Stimulated activated CD8-positive, alpha-beta memory T cell treated with anti-CD3 and anti-CD28 coated beads, Interleukin-15, amount 100 ng/mL, for 24 hours (primary cell): ENCODE measurements around the gene KRT34.
"Not testable (repeated sequence)": the region's sequence is repeated elsewhere in the genome, so short reads cannot be mapped to it uniquely, and the experiment has no call there.

ENCODE experiments used
- DNase-seq: peaks from one replicate; pipeline ENCODE4 v3.0.0-alpha.2; 2020; ENCODE audit warnings: low read depth

KRT34 gene

DNA sequence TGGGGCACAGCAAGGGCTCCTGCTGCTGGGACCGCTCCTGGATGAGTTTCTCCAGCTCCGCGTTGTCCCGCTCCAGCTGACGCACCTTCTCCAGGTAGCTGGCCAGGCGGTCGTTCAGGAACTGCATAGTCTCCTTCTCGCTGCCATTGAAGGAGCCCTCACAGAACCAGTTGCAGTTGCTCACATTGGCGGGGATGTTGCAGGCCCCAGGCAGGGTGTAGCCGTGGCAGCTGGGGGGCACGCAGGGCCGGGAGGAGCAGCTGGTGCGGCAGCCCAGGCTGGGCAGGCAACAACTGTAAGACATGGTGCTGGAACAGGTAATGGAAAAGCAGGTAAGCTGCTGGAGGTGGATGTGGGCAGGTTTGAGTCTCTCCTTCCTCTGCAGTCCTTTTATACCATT is at the start of gene KRT34:
Gene KRT34 (minus strand): TSS at position 364 of the 400 bp plus-strand sequence. CDS start 60 bp downstream, at position 304.
- DNase-seq: not testable (repeated sequence)

DNA sequence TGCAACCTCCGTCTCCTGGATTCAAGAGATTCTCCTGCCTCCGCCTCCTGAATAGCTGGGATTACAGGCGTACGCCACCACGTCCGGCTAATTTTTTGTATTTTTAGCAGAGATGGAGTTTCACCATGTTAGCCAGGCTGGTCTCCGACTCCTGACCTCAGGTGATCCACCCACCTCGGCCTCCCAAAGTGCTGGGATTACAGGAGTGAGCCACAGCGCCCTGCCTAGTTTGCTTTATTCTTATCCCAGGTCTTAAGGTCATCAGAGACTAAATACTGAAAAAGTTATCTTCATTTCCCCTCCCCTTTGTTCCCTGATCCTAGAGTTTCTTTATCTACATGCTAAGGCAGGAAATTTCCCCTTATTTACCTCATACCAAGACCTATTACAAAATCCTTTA is 48.3 kb upstream of the KRT34 start:
- DNase-seq: not testable (repeated sequence)

DNA sequence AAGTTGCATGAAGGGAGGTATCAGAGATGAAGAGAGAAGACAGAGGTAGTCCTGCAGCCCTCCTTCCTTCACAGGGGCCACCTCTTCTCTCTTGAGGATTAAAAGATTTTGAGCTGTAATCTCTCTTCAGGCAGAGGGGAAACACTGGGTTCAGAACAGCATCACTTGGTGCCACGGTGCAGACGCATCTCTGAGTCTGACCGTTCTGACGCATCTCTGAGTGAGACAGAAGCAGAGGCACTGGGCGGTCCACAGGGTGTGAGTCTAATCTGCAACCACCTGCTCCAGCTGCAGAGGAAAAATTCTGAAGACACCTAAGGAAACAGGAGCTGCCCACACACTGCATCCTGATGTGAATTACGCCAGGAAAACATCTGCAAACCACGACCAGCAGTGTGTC is 47.6 kb upstream of the KRT34 start:
- DNase-seq: no peak

DNA sequence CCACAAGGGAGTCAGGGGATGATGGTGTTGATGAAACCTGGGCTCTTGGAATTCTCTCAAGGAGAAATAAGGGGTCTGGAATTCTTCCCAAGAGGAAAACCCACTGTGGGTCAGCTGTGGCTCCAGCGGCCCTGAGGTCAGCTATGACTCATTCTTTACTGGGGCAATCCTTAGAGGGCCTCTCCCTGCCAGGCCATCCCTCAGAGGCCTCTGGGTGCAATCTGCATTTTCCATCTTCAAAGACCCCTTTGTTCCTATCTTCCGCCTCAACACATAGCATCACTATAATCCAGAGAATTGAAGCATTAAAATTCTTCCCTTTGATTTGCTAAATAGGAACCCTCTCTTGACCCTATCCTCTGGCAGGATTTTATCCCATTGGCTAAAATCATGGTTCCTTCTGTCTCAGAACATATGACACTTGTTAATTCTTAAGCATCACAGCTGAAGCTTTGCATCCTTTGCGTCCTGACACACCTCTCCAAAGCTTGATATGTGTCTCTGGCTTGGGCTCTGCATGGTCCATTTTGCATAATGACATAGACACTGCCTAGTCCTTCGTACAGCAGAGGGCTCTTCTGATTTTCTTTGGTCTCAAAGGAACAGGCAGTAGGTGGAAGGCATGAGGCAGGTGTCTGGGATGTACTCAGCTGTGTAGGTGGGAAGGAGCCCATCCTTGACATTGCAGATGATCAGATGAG is 46.6 kb upstream of the KRT34 start:
- no peak for DNase-seq

DNA sequence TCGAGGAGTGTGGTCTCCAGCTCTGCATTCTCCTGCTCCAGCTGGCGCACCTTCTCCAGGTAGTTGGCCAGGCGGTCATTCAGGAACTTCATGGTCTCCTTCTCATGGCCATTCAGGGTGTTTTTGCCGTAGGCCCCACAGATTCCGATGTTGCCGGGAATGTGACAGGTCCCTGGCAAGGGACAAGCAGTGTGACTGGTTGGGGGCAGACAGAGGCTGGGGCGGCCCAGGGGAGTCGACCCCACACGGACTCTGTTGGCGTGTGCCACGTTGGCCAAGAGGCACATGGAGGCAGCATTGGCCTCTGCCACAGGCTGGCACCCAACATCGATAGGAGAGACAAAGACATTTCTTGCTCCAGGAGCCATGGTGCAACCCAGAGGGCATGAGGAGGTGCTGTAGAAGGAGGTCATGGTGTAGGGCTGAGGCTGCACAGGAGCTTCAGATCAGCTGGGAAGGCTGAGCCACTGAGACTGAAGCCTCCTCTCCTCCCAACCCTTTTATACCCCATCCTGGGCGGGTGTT is 42.1 kb upstream of the KRT34 start, which contains the start of gene KRT37:
Gene KRT37 (minus strand): TSS at position 475 of the 525 bp plus-strand sequence. CDS start 62 bp downstream, at position 413.
- no peak for DNase-seq

DNA sequence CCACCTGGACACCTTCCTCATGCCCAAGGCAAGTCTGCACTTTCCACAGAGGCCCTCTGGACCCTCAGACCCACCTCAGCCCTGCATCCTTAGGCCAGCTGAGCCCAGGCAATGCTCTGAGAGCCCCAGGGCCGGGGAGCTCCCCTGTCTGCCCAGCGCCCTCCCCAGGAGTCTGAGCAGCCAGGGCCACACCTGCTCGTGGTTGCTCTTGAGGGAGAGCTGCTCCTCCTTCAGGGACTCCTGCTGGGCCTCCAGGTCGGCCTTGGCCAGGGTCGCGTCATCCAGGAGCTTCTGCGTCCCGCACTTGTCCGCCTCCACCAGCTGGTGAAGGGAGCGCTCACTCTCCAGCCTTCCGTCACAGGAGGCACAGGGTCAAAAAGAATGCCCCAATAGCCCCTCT is 40.5 kb upstream of the KRT34 start:
- not testable (repeated sequence) for DNase-seq

DNA sequence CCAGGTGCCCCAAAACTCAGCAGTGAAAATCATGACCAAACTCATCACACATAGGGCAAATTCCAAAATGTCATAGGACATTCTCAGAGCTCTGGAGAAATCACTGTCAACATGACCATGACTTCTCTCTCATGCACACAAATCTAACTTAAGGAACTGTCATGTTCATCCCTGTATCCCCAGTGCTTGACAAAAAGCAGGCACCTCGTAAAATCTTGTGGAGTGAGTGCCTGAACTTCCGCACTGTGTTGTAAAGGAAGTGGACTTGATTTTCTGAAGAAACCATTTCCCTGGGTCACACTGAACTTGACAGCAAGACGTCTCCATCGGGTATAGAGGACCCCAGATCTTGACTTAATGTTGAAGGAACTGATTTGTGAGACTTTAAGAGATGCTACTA is 39.5 kb upstream of the KRT34 start:
- no peak for DNase-seq

DNA sequence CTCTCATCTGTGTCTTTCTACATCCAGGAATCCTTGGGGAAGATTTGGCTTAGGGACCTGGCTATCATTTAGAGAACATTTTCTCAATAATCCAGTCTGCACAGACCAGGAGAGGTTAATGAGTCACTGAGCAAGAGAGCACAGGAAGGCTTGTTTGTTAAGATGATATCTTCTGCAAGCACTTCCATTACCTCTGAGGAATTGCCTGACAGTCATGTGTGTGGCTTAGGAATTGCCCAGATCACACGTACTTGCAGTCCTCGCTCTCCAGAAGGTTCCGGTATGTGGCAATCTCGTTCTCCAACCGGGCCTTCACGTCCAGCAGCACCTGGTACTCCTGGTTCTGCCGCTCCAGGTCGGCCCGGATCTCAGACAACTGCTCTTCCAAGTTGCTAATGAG is 39.0 kb upstream of the KRT34 start:
- DNase-seq: no peak

DNA sequence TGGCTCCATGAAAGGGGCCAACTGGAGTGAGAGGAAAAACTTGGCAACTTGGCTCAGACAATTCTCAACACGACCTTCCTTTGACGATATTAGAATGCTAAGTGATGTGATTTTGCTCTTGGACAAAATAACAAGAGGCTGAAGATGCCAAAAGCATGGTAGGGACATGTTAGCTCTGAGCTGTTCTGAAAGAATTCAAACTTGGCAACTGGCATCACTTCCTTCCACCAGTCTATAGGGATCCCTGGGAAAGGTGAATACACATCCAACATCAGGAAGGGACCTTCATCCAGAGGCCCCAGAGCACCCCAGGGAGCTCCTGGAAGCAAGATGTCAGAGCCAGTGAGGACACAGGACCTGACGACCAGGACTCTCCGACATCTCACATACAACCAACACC is 38.0 kb upstream of the KRT34 start:
- DNase-seq: no peak

DNA sequence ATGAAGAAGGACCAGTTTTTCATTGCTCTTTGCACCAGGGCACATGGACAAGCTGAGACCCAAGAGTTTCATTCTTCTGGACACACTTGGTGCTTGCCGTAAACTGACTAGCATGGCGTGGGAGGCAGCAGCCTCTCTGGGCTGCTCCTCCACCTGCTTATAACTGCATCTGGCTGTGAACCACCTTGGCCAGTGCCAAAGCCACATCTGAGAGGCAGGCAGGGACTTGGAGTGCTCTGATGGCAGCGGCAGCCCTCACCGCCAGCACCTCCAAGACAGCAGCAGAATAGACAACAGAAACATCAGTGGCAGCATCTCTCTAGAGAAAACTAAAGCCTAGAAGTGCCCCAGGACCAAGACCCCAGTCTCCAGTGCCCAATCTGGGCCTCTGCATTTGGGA is 37.6 kb upstream of the KRT34 start:
- DNase-seq: no peak

DNA sequence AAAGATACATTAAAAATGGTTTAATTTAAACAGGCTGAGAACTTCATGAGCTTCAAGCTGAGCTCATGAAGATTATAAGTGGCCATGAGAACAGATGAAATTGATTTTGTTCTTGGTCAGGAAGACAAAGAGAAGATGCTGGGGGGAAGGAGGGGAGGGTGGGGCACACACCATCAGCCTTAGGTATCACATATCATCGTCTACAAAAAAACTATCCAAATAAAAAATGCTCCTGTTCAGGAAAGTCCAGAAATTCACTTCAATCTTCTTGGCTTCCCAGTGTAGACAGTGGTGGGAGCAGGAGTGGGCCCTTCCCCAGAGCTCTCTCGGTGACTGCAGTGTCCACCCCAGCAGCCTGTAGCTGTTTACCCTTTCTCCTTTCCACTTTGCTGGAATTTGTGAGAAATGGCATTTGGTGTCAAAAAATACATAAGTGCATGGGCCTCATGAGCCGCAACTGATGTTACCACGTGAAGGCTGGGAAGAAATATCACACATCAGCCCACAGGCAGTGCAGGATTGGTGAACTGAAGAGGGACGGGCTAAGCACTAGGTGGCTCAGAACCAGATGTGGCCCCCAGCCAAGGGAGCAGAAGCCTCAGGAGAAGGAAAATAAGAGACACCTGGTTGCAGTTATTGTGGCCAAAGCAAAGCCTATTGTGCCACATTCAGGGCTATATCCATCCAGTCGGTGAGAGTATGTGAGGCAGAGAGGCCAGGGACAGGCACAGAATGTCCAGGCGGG is 36.2 kb upstream of the KRT34 start:
- DNase-seq: no peak

DNA sequence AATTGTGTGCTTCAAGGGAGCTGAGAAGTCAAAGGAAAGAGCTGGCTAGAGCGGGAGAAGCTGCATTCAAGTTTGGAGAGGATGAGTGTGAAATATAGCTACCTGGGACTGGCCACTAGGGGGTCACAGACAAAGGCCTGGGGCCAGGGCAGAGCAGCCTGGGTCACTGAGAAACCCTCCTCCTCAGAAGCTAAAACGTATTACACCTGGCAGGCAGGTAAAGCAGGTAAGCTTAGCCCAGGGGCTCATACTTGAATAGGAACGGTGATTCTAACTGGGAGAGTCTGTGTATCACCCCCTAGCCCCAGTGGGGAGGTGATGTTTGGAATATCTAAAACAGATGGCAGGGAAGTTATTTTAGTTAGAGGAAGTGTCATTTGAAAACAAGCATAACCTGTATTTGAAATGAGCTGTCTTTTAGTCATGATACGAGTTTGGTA is 35.5 kb upstream of the KRT34 start:
- no peak for DNase-seq

DNA sequence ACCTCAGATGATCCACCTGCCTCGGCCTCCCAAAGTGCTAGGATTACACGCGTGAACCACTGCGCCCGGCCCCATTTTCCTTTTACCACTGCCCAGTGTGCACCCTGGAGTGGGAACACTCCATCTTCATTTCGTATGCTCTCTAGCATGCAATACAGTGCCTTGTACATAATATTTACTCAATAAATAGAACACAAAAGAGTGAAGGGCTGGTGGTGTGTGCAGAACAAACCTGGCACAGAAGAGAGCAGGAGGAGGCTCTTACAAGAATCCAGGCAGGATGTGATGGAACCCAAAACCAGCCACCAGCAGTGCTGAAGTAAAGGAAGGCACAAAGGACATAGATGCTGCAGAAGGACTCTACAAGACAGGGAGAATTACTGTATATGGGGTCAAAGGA is 35.0 kb upstream of the KRT34 start:
- no peak for DNase-seq

DNA sequence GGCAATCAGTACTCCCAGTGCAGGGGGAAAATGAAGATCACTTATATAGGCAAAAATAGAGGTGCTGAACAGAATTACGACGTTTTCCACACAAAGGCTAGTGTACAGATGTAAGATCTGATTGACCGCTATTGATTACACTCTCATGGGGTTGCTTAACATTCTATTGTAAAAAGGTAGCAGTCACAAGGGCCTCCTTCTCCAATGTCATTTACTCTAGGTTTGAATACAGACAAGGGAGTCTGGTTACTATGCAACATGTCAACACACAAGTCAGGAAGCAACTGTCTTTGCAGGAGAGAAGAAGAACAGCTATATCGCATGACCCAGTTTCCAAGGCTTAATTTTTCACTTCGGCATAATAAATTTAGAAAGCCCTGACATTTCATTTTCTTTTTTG is 34.4 kb upstream of the KRT34 start:
- DNase-seq: no peak

DNA sequence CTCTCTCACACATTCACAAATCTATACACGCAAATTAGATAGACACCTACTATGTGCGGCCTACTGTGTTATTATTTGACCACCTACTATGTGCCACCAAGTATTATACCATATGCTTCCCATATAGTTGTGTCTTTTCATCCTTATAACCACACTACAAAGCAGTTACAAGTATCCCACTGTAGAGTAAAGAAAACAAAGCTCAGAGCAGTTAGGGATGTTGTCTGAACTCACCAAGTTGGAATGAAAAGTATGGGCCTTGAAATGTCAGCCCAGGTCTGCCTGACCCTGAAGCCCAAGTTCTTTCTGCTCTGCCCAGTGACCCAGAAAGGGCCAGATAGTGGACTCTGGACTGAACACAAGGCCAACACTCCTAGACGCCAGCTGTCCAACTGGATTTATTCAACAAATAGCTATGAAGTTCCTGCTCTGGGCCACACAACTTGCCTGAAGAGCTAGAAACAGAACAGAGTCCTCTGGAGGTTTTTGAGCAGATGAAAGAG is 33.8 kb upstream of the KRT34 start:
- no peak for DNase-seq

DNA sequence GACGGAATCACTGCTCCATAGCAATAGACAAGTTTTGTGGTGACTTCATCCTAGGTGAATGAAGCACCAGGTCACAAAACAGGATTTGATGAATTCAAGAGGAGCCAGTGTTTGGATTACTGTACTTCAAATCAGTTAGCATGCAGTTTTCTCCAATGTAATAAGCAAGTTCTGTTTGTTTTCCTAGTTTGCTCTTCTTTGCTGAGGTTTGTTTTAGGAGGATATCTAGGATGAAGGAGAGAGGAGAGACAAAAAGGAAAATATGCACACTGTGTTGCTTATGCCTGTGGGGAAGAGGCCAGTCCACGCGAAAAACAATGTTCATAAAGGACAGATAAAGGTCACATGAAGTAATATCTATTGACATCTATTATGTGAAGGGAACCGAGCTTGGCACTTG is 33.3 kb upstream of the KRT34 start:
- no peak for DNase-seq

DNA sequence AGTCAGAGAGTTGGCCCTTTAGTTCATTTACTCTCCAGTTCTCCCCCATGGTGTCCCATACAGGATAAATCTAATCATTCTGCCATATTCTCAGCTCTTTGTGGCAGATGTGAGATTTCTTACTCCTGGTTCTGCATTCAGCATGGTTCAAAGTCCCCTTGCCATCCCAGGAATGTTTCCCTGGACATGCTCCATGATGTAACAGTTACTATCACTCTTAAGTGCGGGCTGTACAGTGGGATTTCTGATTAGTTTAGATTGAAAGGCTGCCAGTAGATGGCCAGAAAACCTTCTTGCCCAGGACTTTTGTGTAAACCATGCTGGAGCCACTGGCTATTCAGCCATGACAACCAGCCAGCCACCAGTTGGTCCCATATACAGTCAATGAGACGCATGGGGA is 31.9 kb upstream of the KRT34 start:
- DNase-seq: no peak

DNA sequence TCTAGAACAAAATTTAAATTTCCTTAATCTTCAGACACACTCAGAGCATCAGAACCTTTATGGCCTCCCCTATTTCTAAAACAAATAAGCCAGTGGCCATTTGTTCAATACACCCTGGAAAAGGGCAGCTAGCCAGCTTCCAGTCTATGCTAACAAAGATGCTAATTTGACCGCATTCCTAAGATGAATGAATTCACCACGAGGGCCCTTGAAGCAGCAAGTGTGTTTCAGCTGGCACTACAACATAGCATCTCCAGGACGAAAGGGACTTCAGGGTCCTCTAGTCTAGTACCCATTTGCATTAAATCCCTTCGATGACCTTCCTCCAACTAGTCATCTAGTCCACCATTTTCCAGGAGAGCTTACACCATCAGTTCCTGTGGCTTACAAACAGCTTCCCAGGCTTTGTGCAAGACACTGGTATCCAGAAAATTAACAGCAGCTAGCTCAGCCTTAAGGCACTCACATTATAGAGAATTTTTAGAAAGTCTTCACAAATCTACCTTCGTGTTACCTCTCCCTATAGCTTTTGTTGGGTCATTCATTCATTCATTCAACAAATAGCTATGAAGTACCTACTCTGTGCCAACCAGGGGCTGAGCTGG is 31.3 kb upstream of the KRT34 start:
- DNase-seq: no peak

DNA sequence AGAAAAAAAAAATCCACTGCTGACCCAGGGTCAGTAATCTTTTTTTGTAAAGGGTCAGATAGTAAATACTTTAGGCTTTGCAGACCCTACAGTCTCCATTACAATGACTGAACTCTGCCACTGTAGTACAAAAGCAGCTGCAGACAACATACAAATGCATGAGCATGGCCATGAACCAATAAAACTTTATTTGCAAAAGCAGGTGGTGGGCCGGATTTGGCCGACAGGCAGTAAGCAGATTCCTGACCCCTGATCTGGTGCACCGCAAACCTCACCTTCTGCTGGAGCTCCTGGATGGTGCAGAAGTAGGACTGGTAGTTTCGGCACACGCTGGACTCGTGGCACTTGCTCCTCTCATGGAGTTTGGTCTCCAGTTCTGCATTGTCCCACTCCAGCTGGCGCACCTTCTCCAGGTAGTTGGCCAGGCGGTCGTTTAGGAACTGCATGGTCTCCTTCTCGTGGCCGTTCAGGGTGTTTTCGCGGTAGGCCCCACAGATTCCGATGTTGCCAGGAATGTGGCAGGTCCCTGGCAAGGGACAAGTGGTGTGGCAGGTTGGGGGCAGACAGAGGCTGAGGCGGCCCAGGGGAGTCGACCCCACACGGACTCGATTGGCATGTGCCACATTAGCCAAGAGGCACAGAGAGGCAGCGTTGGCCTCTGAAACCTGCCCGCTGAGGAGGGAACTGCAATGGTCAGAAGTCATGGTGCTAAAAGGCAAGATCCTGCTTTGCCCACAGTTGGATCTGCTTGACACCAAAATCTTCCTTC is 29.1 kb upstream of the KRT34 start:
- no peak for DNase-seq

DNA sequence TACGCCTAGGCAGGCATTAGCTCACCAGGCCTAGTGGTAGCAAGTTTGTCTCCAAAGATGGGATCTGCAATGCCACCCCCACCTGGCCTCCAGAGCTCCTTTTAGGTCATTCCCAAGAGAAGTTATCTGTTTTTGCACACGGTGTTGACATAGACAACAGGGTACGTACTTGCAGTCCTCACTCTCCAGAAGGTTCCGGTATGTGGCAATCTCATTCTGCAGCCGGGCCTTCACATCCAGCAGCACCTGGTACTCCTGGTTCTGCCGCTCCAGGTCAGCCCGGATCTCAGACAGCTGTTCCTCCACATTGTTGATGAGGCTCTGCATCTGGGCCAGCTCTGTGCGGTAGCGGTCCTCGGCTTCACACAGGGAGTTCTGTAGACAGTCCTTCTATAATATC is 25.1 kb upstream of the KRT34 start:
- DNase-seq: no peak

DNA sequence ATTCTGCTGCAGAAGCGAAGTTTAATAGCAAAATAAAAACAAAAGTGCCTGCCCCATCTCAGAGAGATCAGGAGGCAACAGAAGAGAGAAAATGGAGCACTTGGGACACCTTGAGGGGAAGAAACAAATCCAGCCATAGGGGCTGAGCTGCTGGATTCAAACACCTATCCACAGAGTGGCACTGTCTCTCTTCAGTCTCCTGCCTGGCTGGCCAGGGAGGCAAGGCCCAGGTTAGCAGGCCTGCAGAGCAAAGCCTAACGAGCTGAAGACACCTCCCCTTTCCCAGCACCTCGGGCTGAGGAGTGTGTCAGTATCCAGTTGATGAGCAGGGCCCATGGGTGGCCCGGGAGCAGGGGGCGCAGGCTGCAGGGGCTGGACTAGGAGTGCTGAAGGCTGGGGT is 24.1 kb upstream of the KRT34 start:
- no peak for DNase-seq
